ENCODE results near the gene MMAB.

DNA sequence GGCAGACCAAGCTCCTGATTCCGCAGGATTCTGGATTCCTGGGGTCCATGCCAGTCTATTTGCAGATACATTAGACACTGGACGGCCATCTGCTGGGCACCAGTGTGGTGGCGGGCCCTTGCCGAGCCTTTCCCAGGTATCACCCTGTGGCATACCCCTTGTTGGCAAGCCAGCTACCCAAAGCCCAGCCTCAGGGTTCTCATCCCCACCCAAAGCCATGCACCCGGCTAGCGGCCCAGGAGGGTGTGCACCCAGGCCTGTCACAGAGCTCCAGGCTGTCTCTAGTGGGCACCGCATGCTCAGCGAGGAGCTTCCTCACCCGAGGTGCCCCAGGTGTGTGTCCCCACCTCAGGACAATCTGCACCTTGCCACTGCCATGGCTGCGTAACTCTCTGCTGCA lies 13.7 kb downstream of the MMAB start:
- TF ChIP-seq, protein P1, sequence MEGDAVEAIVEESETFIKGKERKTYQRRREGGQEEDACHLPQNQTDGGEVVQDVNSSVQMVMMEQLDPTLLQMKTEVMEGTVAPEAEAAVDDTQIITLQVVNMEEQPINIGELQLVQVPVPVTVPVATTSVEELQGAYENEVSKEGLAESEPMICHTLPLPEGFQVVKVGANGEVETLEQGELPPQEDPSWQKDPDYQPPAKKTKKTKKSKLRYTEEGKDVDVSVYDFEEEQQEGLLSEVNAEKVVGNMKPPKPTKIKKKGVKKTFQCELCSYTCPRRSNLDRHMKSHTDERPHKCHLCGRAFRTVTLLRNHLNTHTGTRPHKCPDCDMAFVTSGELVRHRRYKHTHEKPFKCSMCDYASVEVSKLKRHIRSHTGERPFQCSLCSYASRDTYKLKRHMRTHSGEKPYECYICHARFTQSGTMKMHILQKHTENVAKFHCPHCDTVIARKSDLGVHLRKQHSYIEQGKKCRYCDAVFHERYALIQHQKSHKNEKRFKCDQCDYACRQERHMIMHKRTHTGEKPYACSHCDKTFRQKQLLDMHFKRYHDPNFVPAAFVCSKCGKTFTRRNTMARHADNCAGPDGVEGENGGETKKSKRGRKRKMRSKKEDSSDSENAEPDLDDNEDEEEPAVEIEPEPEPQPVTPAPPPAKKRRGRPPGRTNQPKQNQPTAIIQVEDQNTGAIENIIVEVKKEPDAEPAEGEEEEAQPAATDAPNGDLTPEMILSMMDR (IDR thresholded peaks at IDR 0.05; ENCODE audit: low read depth, low read length): no peak
- TF ChIP-seq EZH2phosphoT487 (IDR thresholded peaks at IDR 0.05; ENCODE audit: low read depth): no peak

Data from OCI-LY3 (cell line).